GM11168 (cell line): ENCODE data around the gene FAF1.

ENCODE experiments used
- in situ Hi-C: fragments of 300-500 bp; cut with MboI; formaldehyde crosslinking; loops from one replicate; pipeline ENCODE4 v1.12.0; 2022; ENCODE audit warnings: low sequenced_read_pairs; ENCODE audit not compliant: unreplicated experiment

Gene FAF1

DNA sequence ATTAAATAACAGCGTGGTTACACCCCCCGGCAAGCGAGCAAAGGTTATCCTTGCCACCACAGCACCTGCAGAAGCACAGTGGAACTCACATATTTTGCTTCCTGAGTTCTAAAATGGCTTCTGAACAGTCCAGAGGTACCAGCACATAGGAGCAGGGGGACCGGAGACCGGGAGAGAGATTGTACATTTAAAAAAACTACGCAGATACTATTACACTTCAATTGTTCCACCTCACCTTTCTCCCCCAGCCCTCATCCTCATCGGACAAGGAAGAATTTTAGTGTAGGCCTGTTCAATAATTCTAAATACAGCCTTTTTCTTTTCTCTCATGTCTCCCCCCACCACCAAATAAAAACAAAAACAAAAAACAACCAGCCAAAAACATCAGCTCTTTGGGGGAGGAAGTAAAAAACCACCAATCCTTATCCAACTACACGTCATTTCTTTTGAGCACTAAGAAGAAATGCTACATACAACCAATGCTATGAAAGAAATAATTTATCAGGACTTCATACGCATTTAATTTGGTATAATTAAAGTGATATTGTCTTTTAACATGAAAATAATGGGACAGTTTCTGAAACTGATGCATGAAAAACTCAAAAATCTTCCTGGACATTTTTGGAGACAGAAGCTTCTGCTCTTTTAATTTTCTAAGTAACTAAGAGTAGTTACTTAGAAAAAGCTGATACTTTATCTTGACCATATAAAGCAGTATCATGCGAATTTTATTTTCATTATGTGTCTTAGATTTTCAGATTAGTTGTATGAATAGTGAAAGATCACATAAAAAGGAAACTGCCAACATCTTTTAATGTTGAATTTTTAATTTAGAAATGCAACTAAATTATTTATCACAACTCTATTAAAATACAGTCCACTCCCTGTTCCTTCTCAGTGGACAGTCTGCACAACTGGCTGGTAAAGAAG is 19.1 kb upstream of the FAF1 start:
- in situ Hi-C loops: no loop called here

DNA sequence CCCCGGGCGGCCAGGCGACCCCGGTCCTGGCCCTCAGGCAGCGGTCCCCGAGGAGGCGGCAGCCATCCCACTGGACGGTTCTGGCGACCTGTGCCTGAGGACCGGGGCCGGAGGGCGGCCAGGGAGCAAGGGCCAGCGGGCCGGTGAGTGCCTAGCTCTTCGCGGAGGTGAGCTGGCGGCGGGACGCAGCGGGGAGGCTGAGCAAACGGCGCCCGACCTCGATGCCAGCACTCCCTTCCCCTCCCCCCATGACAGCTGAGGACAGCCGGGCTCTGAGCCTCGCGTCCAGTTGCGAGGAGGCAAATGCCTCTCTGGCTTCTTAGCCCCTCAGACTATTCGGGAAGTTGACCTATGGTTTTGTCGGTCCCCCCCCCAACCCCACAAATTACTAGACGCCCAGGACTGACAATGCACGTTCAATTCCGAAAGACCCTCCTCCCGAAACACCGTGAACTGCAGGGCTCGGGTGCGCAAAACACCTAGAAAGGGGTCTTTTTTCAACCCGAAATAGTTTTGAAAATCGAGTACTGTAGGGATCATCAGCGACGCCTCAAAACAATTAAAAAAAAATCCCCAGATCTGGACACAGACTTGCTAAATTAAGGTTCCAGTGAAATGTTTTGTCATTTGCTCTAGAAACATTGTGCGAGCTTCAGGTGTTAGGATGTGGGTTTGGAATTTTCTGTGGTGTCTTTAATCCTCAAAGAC is 18.2 kb upstream of the FAF1 start:
- in situ Hi-C loops: no loop called here

DNA sequence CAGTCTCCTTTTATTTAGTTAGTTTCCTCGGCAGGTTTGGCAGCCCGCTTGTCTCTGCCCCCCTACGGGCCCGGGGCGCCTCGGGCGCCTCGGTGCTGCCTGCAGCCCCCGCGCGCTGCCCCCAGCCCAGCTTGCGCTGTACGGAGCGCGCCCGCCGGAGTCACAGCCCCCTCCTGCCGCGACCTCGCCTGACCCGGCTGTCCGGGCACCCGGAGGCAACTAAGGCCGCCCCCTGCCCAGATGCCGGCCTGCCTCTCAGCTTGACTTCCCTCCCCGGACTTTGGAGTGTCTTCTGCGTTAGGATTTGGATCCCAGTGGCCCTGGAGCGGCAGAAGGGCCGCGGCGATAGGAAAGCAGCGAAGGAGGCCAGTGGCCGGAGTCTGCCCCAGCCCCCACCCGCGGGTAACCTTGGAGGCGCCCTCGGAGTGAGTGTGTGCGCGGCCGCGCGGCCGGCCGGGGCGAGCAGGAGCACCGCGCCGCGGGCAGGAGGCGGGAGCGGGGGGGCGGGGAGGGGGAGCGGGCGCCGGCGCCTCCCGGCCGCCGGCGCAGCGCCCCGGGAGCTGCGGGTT is 17.6 kb upstream of the FAF1 start:
- in situ Hi-C loops: no loop called here

DNA sequence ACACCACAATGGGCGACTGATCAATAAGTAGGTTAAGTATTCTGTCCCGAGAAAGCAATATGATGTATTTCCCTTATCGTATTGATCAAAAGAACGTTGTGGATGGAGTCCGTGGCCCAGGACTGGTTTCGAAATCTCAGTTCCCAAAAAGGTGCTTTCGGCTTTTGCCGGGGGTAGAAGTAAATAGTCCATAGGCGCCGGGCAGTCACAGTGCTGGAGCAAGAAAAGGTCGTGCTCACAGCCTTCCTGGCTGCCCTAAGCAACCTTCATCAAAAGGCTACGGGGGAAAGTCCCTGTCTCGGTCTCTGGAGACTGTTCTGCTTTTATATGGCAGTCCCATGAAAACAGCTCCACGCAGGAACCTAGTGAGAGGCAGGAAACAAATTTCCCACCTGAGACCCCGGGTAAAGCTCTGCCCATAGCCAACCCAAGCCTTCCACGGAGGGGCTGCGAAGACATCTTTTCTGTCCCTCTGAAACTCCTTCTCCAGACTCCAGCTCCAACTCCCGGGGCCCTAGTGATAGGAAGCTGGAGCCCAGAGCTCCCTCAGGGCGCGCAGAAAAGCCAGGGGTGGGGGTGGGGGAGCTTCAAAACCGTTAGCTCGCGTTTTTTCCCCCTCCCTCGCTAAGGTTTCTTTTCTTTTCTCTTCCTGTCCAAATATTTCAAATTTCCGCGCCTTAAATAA is 17.0 kb upstream of the FAF1 start:
- in situ Hi-C loops: no loop called here

DNA sequence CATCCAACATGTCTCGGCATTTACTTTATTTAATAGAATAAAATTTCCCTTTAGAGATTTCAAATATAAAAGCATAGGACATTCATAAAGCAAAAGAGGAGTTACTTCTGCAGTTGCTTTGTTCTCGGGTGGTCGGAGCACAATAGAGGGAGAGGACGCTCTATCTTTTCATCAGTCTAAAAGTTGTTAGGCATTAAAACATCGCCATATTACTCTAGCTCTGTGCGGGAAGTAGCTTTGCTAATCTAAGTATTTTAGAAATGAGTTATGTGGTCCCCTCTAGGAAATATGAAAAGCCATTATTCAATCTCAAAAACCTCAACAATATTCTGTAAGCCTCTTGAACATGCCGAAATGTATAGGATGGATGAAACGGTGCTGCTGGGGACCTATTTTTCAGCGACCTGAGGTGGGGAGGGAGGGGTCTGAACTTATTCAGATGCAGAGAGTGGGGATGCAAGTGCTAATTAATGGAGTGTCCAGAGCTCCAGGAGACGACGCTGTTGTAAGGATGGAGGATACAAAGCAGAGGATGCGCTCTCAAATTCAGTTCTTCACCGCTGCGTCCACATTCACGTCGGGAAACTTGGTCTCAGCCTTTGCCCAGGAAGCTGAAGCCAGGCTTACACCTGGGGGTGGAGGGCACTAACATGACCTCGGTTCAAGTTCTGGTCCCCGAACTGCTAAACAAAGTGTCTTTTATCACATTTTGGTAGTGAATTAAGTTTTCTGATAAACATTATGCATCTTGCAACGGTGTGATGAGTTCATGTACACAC is 16.2 kb upstream of the FAF1 start:
- in situ Hi-C loops: no loop called here

DNA sequence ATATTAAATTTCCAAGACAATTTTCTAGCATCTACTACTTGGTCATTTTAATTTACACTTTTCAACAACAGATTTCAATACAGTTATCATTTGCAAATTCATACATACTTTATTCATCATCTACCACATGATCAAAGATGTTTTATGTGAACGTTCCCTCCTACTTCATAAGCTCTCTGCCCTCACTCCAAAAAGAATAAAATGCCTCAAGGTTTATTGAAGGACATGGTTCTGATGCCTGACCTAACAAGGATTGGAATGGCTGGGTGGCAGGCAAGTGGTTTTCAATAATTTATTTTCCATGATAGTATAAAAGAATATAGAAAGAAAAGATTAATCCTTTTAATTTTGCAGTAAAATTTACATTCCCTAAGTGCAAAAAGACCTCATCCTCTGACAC is 15.4 kb upstream of the FAF1 start:
- in situ Hi-C loops: no loop called here

DNA sequence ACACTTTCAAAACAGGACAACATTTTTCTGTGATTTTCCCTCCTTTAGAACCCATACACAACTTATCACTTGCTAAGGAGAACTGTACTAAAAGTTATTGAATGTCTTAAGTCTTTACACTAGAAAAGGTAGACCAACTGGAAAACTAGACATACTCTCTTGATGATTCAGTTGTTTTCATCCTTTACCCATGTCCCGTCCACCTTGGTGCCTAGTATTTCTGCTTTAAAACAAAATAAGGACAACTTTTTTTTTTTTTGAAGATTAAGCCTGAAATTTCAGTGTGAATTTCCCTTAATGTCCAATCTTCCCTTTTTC is 14.5 kb upstream of the FAF1 start:
- in situ Hi-C loops: loop anchor here (25.0 kb wide), 1 partner anchor 213 kb away; no protein-coding TSS in a partner anchor

DNA sequence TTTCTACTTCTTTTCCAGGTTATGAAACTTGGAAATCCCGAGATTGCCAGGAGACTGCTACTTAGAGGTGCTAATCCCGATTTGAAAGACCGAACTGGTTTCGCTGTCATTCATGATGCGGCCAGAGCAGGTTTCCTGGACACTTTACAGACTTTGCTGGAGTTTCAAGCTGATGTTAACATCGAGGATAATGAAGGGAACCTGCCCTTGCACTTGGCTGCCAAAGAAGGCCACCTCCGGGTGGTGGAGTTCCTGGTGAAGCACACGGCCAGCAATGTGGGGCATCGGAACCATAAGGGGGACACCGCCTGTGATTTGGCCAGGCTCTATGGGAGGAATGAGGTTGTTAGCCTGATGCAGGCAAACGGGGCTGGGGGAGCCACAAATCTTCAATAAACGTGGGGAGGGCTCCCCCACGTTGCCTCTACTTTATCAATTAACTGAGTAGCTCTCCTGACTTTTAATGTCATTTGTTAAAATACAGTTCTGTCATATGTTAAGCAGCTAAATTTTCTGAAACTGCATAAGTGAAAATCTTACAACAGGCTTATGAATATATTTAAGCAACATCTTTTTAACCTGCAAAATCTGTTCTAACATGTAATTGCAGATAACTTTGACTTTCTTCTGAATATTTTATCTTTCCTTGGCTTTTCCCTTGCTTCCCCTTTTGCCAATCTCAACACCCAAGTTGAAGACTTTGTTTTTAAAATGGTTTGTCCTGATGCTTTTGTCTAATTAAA is 14.0 kb upstream of the FAF1 start:
- in situ Hi-C loops: loop anchor here (25.0 kb wide), 1 partner anchor 213 kb away; no protein-coding TSS in a partner anchor

DNA sequence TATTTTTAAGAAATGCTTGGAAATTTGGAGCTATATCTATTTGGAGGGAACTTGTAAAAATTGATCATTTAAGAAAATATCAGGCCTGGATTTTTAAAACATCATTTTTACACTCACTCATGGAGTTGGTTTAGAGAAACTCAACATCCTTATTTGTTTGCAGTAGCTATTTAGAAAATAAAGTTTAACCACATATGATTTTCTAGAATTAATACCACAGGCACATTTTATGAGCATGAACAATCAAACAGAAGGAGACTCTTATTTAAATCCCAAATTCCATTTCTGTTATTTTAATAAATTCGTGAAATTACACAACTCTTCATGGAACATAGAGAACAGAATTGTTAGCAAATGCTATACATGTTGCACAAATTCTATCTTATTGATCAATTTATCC is 13.2 kb upstream of the FAF1 start:
- in situ Hi-C loops: loop anchor here (25.0 kb wide), 1 partner anchor 214 kb away; no protein-coding TSS in a partner anchor

DNA sequence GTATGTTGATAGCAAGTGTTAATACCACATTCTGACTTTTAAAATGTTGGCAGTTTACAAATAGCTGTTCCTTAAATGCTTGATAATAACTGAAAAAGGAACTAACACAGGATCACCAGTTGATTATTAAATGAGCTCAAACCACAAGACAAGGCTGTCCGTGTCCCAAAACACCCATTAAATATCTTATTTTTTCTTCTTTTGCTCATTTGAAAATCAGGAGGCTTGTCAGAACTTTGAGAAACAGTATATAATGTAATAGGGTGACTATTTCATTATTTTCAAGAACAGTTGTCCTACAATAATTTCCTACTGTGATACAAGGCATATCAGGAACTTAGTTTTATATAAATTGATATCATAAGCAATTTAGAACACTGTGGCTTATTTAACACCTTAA is 12.7 kb upstream of the FAF1 start:
- in situ Hi-C loops: loop anchor here (25.0 kb wide), 1 partner anchor 215 kb away; no protein-coding TSS in a partner anchor

DNA sequence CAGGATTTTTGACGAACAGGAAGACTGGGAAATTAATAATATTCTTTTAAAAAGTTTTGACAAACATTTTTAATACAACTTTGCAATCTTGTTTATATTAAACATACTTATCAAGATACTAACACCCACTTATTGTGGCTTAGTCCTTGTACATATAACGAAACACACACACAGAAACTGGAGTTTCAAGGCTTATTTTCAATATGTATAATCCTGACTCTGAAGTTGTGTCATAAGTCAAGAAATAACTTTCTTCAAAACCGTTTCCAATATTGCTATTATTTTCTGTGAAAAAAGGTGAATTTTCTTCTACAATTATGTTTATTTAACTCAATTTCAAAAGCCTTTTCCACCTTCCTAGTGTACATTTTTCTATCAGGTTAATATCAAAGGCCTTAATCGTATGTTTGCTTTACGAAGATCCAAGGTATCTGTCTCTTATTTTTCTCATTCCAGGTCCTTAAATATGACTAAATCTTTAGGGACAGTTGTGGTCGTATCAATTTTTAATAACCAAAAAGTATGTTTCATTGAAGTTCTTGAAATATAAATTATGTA is 11.8 kb upstream of the FAF1 start:
- in situ Hi-C loops: loop anchor here (25.0 kb wide), 1 partner anchor 215 kb away; no protein-coding TSS in a partner anchor

DNA sequence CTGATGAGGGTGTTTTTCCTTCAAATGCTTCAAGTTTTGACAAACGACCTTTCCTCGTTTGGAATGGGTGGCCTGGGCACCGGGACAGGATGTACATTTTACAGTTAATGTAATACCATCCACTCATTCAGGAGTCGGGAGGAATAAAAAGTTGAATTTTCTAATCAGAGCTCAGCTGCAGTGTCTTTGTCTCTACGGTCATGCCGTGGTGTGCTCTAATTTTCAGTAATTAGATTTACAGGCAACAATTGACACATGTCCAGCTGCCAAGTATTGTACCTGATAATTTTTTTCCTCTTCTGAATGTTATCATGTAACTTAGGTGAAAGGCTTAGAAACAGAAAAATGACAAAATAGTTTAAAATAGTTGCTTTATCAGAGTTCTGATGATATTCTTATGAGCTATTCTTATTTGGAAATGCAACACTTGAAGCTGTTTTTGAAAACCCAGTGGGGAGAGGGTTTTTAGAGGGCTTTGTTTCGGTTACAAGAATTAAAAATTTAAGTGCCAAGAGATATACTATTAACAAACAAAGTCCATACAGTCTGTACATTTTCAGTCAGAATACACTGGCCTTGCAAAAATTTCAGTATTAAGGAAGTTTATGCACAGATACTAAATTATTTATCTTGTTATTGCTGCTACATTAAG is 11.0 kb upstream of the FAF1 start:
- in situ Hi-C loops: loop anchor here (25.0 kb wide), 1 partner anchor 216 kb away; no protein-coding TSS in a partner anchor

DNA sequence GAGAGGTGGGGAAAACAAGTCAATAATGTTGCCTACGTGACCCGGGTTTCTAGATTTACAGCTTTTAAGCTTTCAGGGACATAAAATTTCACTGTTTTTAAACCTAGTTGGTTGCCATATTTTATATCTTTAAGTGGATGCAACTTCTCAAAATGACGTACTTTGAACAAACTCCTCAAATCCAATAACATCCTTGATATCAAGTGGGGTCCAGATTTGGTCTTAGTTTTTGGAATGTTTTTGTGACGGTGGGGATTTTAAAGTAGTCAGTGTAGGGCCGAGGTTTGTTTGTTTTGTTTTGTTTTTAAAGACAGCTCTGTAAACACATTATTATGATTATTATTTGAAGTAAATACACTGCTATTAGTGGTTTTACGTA is 10.4 kb upstream of the FAF1 start:
- in situ Hi-C loops: loop anchor here (25.0 kb wide), 1 partner anchor 217 kb away; no protein-coding TSS in a partner anchor

DNA sequence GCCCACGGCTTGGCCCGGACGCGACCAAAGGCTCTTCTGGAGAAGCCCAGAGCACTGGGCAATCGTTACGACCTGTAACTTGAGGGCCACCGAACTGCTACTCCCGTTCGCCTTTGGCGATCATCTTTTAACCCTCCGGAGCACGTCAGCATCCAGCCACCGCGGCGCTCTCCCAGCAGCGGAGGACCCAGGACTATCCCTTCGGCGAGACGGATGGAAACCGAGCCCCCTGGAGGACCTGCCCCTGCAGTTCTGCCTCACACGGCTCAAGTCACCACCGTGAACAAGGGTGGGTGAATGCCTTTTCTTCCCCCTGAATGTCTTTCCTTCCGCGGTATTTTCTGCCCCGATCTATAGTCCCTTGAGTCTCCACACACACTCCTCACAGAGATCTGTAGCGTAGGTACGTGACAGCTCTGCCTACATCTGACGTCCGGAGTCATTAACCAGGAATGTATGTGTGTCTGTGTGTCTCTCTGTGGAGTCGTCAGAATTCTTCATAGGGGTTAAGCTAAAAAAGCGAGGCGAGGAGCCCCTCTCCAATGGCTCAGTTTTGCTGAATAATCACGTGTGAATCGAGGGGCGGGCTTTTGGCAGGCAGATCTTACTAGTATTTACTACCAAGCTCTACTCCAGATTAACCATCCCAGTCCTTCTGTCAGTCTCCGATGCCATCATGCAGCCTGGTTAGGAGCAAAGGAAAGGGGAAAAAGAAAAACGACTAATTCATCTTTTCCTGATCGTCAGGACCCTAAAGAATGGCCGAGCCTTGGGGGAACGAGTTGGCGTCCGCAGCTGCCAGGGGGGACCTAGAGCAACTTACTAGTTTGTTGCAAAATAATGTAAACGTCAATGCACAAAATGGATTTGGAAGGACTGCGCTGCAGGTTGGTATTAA is 9.8 kb upstream of the FAF1 start, which contains the start of gene CDKN2C:
Gene CDKN2C (plus strand): TSS at position 635 of the 898 bp plus-strand sequence. CDS start 124 bp downstream, at position 759.
- in situ Hi-C loops: loop anchor here (25.0 kb wide), 1 partner anchor 217 kb away; no protein-coding TSS in a partner anchor

DNA sequence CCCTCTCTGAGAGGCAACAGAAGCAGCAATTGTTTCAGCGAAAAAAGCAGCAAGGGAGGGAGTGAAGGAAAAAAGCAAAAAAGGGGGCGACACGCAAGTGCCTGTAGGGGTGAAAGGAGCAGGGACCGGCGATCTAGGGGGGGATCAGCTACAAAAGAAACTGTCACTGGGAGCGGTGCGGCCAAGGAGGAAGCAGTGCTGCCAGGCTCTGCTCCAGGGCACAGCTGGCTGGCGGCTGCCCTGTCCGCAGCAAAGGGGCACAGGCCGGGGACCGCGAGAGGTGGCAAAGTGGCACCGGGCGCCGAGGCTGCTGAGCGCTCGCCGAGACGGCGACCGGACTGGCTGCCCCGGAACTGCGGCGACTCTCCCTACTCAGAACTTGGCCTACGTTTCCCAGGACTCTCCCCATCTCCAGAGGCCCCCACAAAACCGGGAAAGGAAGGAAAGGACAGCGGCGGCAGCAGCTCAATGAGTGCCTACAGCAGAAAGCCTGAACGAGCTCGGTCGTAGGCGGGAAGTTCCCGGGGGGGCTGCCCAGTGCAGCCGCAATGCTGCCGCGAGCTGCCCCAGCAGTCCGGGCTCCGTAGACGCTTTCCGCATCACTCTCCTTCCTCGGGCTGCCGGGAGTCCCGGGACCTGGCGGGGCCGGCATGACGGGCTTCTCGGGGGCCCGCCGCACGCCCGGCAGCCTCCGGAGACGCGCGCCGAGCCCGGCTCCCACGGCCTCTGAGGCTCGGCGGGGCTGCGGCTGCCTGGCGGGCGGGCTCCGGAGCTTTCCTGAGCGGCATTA is 8.9 kb upstream of the FAF1 start:
- in situ Hi-C loops: loop anchor here (25.0 kb wide), 1 partner anchor 218 kb away; no protein-coding TSS in a partner anchor
